ENCODE results near the gene FAM170B. TPM values are rescaled to one million over a fixed set of nuclear protein-coding genes. Genes with fewer than 3 reads are reported as not detected.
A peak's percentile ranks its signal among the peaks of the same experiment; 100 is the strongest.

Gene FAM170B
- total and polyA plus RNA-seq, 9 donors: 0.09 to 0.16 TPM; not detected in 7

DNA sequence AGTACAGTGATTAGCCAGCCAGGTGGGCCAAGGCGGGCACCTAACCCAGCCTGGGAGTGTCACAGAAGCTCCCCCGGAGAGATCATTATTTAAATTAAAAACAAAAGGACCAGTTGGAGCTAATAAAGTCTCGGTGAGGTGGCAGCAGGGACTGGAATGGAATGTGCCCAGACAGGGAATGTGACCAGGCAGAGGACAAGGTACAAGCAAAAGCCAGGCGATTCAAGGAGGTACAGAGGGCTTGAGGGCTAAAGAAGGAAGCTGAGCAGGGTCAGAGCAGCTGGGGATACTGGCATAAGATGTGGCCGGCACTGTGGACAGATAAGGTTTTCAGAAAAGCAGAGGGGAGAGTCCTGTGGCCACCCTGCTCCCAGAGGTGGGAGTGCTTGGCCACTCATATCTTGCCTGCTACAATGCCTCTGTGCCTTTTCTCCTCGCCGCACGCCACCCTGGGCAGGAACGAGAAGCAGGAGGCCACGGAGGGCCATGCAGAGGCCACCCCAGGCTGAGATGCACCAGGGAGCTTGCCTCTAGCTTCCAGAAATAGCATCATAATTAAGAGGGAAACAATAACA lies 41.2 kb upstream of the FAM170B start:
- no peak for DNase-seq
- Histone ChIP-seq H3K27me3 (ENCODE audit: control insufficient read depth, insufficient read depth, low read length) (no peaks in the 10 kb centered on the region), H3K36me3 (ENCODE audit: control insufficient read depth, insufficient read depth, low read length) (no peaks in the 10 kb centered on the region), H3K4me1 (ENCODE audit: control insufficient read depth, insufficient read depth, low read length) (peaks cover 56% of the 10 kb centered on the region), H3K4me3 (ENCODE audit: low read length) (no peak overlapping the region), H3K9me3 (replicated peaks; ENCODE audit: control insufficient read depth, low read depth, low read length) (no peaks in the 10 kb centered on the region), H3K27ac (ENCODE audit: low read length) (no peak overlapping the region)
- WGBS (ENCODE audit: insufficient coverage): 76% methylated on average over 8 of the region's 10 CpGs

DNA sequence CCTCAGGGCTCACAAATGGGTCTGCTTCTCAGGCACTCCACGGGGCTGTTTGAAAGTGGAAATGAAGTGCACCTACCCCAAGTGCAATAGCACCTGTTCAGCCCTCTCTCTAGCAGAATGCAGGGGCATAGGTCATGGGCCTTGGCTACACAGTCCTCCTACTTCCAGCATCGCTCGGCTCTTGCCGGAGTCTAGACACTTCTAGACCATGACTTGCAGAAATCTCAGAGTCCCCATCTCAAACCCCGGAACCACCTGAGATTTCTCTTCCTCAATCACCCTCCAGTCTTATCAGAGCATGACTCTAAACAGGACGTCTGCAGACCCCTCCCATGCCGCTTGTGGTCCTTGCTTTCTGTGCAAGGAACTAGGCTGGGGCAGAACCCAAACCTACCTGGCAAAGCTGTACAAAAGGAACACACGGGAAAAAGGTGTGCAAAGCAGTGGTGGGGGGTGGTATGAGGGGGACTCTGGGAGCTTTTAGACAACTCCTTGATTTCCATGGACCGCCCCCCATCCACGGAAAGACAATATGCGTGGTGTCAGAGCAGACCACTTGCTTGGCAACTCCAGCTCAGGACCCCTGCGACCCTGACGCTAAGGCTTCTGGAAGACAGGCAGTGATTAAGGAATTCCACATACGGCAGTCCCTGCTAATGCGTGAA lies 40.6 kb upstream of the FAM170B start:
- no peak overlapping the region for H3K4me3 ChIP-seq (ENCODE audit: low read length)
- peaks cover 56% of the 10 kb centered on the region for H3K4me1 ChIP-seq (ENCODE audit: control insufficient read depth, insufficient read depth, low read length)
- WGBS (ENCODE audit: insufficient coverage): 83% methylated on average over 14 of the region's 15 CpGs
- no peaks in the 10 kb centered on the region for H3K9me3 ChIP-seq (replicated peaks; ENCODE audit: control insufficient read depth, low read depth, low read length)
- no peak for DNase-seq
- no peaks in the 10 kb centered on the region for H3K27me3 ChIP-seq (ENCODE audit: control insufficient read depth, insufficient read depth, low read length)
- H3K36me3 ChIP-seq (ENCODE audit: control insufficient read depth, insufficient read depth, low read length): no peaks in the 10 kb centered on the region
- H3K27ac ChIP-seq (ENCODE audit: low read length): no peak overlapping the region

DNA sequence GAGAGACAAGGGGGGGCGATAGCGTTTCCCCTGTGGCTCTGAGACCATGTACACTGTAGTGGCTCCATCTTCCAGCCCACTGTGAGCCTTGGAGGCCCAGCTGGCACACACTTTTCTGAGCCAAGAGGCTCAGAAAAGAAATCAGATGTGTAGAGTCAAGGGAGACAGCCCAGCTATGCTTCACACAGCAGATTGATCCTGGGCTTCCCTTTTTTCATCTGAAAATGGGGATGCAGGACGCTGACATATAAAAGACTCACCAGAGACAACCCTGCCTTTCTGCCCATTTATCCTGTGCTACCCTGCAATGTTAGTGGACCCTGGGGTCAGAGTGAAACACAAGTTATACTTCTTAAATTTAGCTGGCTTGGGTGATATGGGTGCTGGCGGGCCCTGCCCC lies 40.0 kb upstream of the FAM170B start:
- no peaks in the 10 kb centered on the region for H3K36me3 ChIP-seq (ENCODE audit: control insufficient read depth, insufficient read depth, low read length)
- no peak overlapping the region for H3K27ac ChIP-seq (ENCODE audit: low read length)
- WGBS (ENCODE audit: insufficient coverage): 90% methylated on average over 2 of the region's 4 CpGs
- no peak for DNase-seq
- no peaks in the 10 kb centered on the region for H3K9me3 ChIP-seq (replicated peaks; ENCODE audit: control insufficient read depth, low read depth, low read length)
- H3K4me1 ChIP-seq (ENCODE audit: control insufficient read depth, insufficient read depth, low read length): peaks cover 56% of the 10 kb centered on the region
- no peak overlapping the region for H3K4me3 ChIP-seq (ENCODE audit: low read length)
- no peaks in the 10 kb centered on the region for H3K27me3 ChIP-seq (ENCODE audit: control insufficient read depth, insufficient read depth, low read length)

DNA sequence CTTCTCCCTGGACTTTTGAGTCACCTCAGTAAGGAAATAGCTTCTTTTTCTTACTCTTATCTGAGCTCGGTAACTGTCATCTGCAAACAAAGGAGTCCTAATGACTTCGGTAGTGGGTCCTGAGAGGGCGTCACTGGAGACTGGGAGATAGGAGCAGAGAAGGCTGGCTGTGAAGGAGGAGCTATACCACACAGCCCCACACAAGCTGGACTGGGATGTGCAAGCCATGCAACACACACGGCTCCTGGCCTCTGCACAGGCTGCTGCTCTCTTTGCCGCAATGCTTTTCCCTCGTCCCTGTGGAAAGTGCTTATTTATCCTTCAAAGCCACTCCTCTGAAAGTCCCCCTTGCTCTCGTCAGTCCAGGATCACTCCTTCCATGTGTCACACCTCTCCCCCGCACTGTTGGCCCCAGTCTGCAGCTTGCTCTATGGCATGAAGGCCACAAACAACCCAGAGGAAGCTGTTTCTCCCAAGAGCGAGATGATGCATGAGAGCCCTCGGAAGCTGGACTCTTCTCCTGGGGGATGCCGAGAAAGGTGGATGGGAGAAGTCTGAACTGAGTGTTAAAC lies 39.5 kb upstream of the FAM170B start:
- Histone ChIP-seq H3K36me3 (ENCODE audit: control insufficient read depth, insufficient read depth, low read length) (no peaks in the 10 kb centered on the region), H3K4me3 (ENCODE audit: low read length) (no peak overlapping the region), H3K4me1 (ENCODE audit: control insufficient read depth, insufficient read depth, low read length) (peaks cover 56% of the 10 kb centered on the region), H3K27ac (ENCODE audit: low read length) (no peak overlapping the region), H3K27me3 (ENCODE audit: control insufficient read depth, insufficient read depth, low read length) (no peaks in the 10 kb centered on the region), H3K9me3 (replicated peaks; ENCODE audit: control insufficient read depth, low read depth, low read length) (no peaks in the 10 kb centered on the region)
- WGBS (ENCODE audit: insufficient coverage): 88% methylated on average over 5 of the region's 11 CpGs
- DNase-seq: no peak

DNA sequence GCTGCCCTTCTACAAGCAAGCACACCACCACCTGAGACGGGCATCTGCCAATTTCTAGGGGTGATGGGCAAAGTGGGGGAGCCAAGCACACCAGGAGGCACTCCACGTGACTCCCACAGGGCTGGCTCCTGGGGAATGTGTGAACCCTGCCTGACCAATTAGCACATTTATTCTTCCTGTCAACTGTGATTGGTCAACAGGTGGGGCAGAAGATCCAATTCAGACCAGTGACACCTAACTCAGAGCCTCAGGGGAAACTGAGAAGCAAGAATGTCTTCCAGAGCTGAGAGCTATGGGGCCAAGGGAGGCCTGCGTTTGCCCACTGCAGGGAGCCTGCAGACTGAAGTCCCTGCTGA lies 38.9 kb upstream of the FAM170B start:
- no peak for DNase-seq
- H3K36me3 ChIP-seq (ENCODE audit: control insufficient read depth, insufficient read depth, low read length): no peaks in the 10 kb centered on the region
- WGBS (ENCODE audit: insufficient coverage): 71% methylated on average over 2 of the region's 3 CpGs
- no peaks in the 10 kb centered on the region for H3K27me3 ChIP-seq (ENCODE audit: control insufficient read depth, insufficient read depth, low read length)
- no peak overlapping the region for H3K4me3 ChIP-seq (ENCODE audit: low read length)
- no peaks in the 10 kb centered on the region for H3K9me3 ChIP-seq (replicated peaks; ENCODE audit: control insufficient read depth, low read depth, low read length)
- peak overlapping the region; percentile 62 for H3K27ac ChIP-seq (ENCODE audit: low read length)
- H3K4me1 ChIP-seq (ENCODE audit: control insufficient read depth, insufficient read depth, low read length): peaks cover 60% of the 10 kb centered on the region

DNA sequence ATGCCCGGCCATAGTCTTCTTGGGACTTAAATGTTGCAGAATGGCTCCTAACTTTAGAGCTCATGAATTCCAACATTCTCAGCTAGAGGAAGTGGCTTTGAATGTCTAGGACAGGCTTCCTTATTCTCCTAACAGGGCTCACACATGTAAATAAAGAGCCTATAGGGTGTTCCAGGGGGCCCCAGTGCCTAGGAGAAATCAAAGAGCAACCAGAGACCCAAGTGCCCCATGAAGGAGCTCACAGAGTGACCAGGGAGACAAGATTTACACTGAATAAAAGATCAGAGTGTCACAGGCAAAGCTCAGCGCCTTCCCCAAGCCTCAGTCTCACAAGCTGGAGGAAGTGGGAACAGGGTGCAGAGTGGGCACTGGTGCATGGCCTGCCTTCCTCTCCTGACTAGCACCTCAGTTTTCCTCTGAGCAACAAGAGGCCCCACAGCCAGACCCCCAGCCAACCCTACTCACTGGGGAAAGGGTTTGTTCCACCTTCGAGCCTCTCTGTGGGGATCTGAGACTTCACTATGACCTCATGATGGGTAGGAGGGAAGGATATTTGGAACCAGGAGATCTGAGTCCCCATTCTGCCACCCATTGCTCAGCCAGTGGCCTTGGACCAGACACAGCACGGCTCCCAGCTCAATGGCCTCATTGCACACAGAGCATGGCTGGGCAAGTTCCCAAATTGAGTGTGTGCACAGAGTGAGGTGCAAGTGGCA lies 38.4 kb upstream of the FAM170B start:
- DNase-seq: no peak
- peaks cover 59% of the 10 kb centered on the region for H3K4me1 ChIP-seq (ENCODE audit: control insufficient read depth, insufficient read depth, low read length)
- H3K27me3 ChIP-seq (ENCODE audit: control insufficient read depth, insufficient read depth, low read length): no peaks in the 10 kb centered on the region
- no peaks in the 10 kb centered on the region for H3K9me3 ChIP-seq (replicated peaks; ENCODE audit: control insufficient read depth, low read depth, low read length)
- H3K27ac ChIP-seq (ENCODE audit: low read length): peak overlapping the region; percentile 62
- no peak overlapping the region for H3K4me3 ChIP-seq (ENCODE audit: low read length)
- 100% methylated on average over 1 of the region's 4 CpGs for WGBS (ENCODE audit: insufficient coverage)
- H3K36me3 ChIP-seq (ENCODE audit: control insufficient read depth, insufficient read depth, low read length): no peaks in the 10 kb centered on the region

DNA sequence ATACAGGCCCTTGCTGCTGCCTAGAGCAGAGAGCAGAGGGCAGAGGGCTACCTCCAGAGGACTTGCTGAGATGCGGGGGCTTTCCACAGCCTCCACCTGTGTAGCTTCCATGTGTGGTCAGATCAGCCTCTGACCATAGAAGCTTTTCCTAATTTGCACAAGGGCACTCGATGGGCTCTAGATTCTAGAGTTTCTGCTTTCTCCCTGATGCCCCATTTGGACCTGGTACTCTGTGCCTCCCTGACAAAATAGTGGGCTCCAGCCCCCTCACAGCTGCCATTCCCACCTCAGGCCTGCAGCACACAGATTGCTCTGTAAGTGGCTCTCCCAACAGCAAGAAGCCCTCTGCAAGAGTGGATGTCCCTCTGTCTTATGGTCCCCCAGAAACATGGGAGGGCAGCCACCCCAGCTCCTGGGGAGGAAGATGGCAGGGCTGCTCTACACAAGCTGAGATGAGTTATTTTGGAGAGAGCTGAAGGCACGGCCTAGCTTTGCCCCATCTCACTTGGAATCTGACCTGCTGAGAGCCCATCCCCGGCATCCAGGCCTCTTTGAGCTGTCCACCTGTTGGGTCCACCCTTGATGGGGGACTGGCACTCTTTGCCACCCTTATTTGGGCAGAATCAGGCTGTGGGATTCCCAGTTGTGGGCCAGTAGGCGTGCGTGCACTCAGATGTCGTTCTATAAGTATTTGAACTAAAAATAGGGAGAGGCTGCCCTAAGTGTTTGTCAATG lies 37.7 kb upstream of the FAM170B start:
- 75% methylated on average over 7 of the region's 7 CpGs for WGBS (ENCODE audit: insufficient coverage)
- H3K4me3 ChIP-seq (ENCODE audit: low read length): no peak overlapping the region
- H3K36me3 ChIP-seq (ENCODE audit: control insufficient read depth, insufficient read depth, low read length): no peaks in the 10 kb centered on the region
- no peak for DNase-seq
- H3K9me3 ChIP-seq (replicated peaks; ENCODE audit: control insufficient read depth, low read depth, low read length): no peaks in the 10 kb centered on the region
- peaks cover 58% of the 10 kb centered on the region for H3K4me1 ChIP-seq (ENCODE audit: control insufficient read depth, insufficient read depth, low read length)
- H3K27me3 ChIP-seq (ENCODE audit: control insufficient read depth, insufficient read depth, low read length): no peaks in the 10 kb centered on the region
- peak overlapping the region; percentile 67 for H3K27ac ChIP-seq (ENCODE audit: low read length)

DNA sequence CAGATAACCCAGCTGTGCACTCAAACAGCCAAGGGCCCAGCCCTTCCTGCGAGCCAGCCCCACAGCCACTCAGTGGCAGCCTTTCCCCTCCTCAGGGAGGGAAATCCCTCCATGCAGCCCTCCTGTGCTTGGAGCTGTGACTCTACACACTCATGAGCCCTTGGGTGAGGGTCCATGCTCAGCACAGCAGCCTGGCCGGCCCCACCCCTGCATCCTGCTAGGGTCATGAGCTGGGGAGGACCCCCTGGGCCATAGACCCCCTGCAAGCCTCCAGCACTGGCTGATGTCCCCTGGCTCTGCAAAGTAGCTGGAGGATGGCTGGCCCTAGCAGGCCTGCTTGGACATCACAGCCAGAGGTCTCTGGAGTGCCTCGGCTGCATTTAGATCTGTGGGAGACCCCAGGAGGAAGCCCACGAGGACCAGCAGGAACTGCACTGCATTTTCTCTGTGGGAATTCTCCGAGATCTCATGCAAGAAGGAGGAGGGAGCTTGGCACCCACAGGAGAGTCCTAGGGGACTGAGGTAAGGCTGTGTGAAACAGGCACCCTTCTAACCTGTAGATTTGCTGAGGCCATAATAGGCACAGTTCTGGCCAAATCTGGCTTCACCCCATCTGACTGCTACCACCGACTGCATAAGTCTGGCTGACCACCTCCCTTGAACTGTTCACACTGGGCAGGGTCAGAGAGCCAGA lies 37.0 kb upstream of the FAM170B start:
- 84% methylated on average over 3 of the region's 6 CpGs for WGBS (ENCODE audit: insufficient coverage)
- Histone ChIP-seq H3K27ac (ENCODE audit: low read length) (peak overlapping the region; percentile 7), H3K36me3 (ENCODE audit: control insufficient read depth, insufficient read depth, low read length) (no peaks in the 10 kb centered on the region), H3K4me1 (ENCODE audit: control insufficient read depth, insufficient read depth, low read length) (peaks cover 57% of the 10 kb centered on the region), H3K4me3 (ENCODE audit: low read length) (no peak overlapping the region), H3K27me3 (ENCODE audit: control insufficient read depth, insufficient read depth, low read length) (no peaks in the 10 kb centered on the region), H3K9me3 (replicated peaks; ENCODE audit: control insufficient read depth, low read depth, low read length) (no peaks in the 10 kb centered on the region)
- no peak for DNase-seq

DNA sequence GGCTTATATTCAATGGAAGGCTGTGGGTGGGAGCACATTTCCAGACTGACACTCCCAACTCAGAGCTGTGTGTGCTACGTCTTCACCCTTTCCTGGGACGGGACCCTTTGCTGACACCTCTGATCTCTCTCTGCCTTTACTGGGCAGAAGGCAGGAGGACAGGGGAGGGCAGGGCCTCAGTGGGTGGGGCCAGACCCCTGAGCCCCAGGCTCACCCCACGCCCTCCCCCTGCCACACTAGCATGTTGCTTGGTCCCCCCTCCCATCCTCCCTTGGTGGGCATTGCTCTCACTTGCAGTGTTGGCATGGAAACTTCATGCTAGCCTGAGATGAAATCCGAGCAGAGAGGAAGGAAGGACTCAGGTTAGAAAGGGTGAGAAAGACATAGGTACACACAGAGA lies 36.0 kb upstream of the FAM170B start:
- Histone ChIP-seq H3K9me3 (replicated peaks; ENCODE audit: control insufficient read depth, low read depth, low read length) (no peaks in the 10 kb centered on the region), H3K4me3 (ENCODE audit: low read length) (no peak overlapping the region), H3K36me3 (ENCODE audit: control insufficient read depth, insufficient read depth, low read length) (no peaks in the 10 kb centered on the region), H3K27me3 (ENCODE audit: control insufficient read depth, insufficient read depth, low read length) (no peaks in the 10 kb centered on the region), H3K4me1 (ENCODE audit: control insufficient read depth, insufficient read depth, low read length) (peaks cover 52% of the 10 kb centered on the region), H3K27ac (ENCODE audit: low read length) (no peak overlapping the region)
- DNase-seq: no peak
- no CpG with 5 or more reads among the region's 4 CpGs for WGBS (ENCODE audit: insufficient coverage)

Measured in muscle of leg (tissue), 11 donors.